Naive B cell (primary cell): ENCODE data around the gene JUND. TPM values are rescaled to one million over a fixed set of nuclear protein-coding genes. Genes with fewer than 3 reads are reported as not detected.
A peak's percentile ranks its signal among the peaks of the same experiment; 100 is the strongest.

Experiments
- ATAC-seq, 2 donors: fragments of 150-1000 bp; cut with Tn5 transposase; 2 replicates each; pipeline ENCODE4 v1.10.0; 2021; ENCODE audit warnings: low read depth in 2 of 2, mild to moderate bottlenecking in 2 of 2, moderate library complexity in 2 of 2
- DNase-seq: peaks from one replicate; pipeline ENCODE4 v3.0.0; 2022
- H3K27ac Mint-ChIP-seq, 6 donors: one replicate each; pipeline ENCODE4 v1.8.0; 2020 to 2022; ENCODE audit warnings: mild to moderate bottlenecking in 6 of 6, mixed read lengths in 6 of 6, moderate library complexity in 5 of 6, inconsistent platforms in 2 of 6
- H3K27me3 Mint-ChIP-seq, 3 donors: one replicate each; pipeline ENCODE4 v1.8.0; 2021 to 2022; ENCODE audit warnings: mixed read lengths in 3 of 3, mild to moderate bottlenecking in 1 of 3
- H3K36me3 Mint-ChIP-seq, 2 donors: one replicate each; pipeline ENCODE4 v1.8.0; 2020 to 2022; ENCODE audit warnings: mixed read lengths in 2 of 2, inconsistent platforms in 1 of 2, mild to moderate bottlenecking in 1 of 2
- H3K4me1 Mint-ChIP-seq, 3 donors: one replicate each; pipeline ENCODE4 v1.8.0; 2020 to 2022; ENCODE audit warnings: mixed read lengths in 3 of 3, inconsistent platforms in 1 of 3, mild to moderate bottlenecking in 1 of 3, moderate library complexity in 1 of 3
- H3K4me3 Mint-ChIP-seq, 8 donors: one replicate each; pipeline ENCODE4 v1.8.0; 2020 to 2022; ENCODE audit warnings: mild to moderate bottlenecking in 8 of 8, mixed read lengths in 8 of 8, moderate library complexity in 8 of 8, inconsistent platforms in 2 of 8
- H3K9me3 Mint-ChIP-seq, 7 donors: one replicate each; pipeline ENCODE4 v1.8.0; 2020 to 2022; ENCODE audit warnings: mixed read lengths in 7 of 7, mild to moderate bottlenecking in 5 of 7, inconsistent platforms in 2 of 7, moderate library complexity in 1 of 7
- polyA plus RNA-seq, 6 donors: library from polyadenylated mRNA; unstranded; fragments of 300-500 nt; fragmentation: Illumina TruSeq; gene quantifications; one replicate each; pipeline ENCODE4 v1.2.3, GENCODE V29; 2021; ENCODE audit warnings: low read depth in 6 of 6

JUND gene
- polyA plus RNA-seq, 6 donors from 2014 or later: 46.5 to 325 (median 154) TPM

DNA sequence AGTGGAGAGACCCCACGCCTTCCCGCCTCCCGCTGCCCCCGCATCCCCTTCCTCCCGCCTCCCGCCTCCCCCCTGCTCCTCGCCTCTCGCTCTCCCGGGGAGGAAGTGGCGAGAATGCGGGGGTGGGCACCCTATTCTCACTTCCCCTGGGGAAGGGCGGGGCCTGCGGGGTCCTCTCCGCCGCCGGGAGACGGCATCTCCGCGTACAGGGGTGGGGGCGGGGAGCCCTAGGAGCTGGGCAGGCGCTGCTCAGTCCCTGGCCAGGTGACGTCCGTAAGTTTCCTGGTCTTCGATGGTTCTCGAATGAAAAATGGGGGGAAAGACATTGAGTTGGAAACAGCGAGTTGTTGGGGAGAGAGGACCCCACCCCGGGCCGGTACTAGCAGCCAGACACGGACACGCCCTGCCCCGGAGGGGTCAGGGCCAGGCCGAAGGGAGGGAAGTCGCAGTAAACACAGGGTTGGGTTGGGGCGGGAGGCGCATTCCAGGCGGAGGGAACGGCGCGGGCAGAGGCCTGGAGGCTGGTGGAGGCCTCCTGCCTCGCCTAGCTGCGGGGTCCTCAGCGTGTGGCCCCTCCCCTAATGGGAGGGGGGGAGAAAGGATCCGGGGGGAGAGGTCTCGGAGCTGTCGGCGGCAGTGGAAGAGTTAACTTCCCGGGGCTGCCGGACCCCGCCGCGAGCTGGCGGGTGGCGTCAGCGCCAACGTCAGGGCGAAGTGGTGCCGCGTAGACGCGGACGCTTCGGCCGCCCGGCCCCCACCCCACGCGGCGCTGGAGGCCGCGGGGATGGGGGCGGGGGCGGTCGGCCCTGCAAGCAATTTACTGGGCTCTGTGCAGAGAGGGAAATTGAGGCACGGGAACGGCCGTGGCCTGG is 10.4 kb upstream of the JUND start:
- Mint-ChIP-seq H3K27me3 (no peaks in the 10 kb centered on the region), H3K9me3 (peaks cover 0 to 5% (median 0%) of the 10 kb centered on the region in 7 donors), H3K36me3 (no peaks in the 10 kb centered on the region), H3K4me1 (peaks cover 43 to 73% (median 58%) of the 10 kb centered on the region in 3 donors), H3K4me3 (peak overlapping the region; percentile 88 to 99 (median 96)), H3K27ac (peak overlapping the region; percentile 93 to 100 (median 98))
- peak; percentile 96 for DNase-seq
- ATAC-seq: peak; percentile 58 to 62

- DNase-seq (no peak), ATAC-seq (peak in 1 of 2 donors; percentile 4)
- Mint-ChIP-seq H3K36me3 (no peaks in the 10 kb centered on the region), H3K4me1 (peaks cover 46 to 77% (median 59%) of the 10 kb centered on the region in 3 donors), H3K4me3 (peak overlapping the region; percentile 88 to 99 (median 96)), H3K9me3 (peaks cover 0 to 3% (median 0%) of the 10 kb centered on the region in 7 donors), H3K27me3 (no peaks in the 10 kb centered on the region), H3K27ac (peak overlapping the region; percentile 93 to 100 (median 98))
Observed at GRCh38 chr19:18291019-18291524, 9.7 kb upstream of the JUND start.

GRCh38 chr19:18290302-18291018 is 9.0 kb upstream of the JUND start:
- Mint-ChIP-seq H3K4me3 (peak overlapping the region; percentile 88 to 99 (median 96)), H3K36me3 (no peaks in the 10 kb centered on the region), H3K9me3 (no peaks in the 10 kb centered on the region), H3K27ac (peak overlapping the region; percentile 93 to 100 (median 98)), H3K27me3 (no peaks in the 10 kb centered on the region), H3K4me1 (peaks cover 45 to 75% (median 57%) of the 10 kb centered on the region in 3 donors)
- DNase-seq: peak; percentile 95
- peak; percentile 56 to 60 for ATAC-seq

DNA sequence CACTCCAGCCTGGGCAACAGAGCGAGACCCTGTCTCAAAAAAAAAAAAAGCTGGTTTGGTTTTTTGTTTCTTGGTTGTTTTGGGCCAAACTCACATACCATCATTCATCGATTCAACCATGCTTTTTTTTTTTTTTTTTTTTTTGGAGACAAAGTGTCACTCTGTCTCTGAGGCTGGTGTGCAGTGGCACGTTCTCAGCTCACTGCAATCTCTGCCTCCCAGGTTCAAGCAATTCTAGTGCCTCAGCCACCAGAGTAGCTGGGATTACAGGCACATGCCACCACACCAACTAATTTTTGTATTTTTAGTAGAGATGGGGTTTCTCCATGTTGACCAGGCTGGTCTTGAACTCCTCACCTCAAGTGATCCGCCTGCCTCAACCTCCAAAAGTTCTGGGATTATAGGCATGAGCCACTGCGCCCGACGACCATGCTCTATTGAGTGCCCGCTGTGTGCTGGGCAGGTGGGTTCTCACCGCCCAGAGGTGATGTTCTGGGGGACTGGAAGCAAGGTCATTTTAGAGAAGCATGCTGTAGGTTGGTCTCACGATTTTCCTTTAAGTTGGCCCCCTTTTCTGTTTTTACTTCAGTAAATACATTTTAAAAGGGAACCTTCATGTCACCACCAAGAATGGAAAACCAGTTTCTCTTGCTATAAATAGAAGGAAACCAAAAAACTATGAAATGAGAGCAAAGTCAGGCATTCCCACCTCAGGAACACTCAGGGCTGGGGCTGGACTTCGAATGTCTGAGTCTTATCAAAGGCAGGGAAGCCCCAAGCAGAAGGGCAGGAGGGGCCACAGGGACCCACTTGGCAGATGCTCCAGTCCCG is 8.3 kb upstream of the JUND start:
- peak overlapping the region in 7 of 8 donors; percentile 5 to 97 (median 90) for H3K4me3 Mint-ChIP-seq
- DNase-seq (peak; percentile 18), ATAC-seq (no peak)
- H3K27ac Mint-ChIP-seq: peak overlapping the region; percentile 93 to 100 (median 98)
- H3K9me3 Mint-ChIP-seq: no peaks in the 10 kb centered on the region
- no peaks in the 10 kb centered on the region for H3K36me3 Mint-ChIP-seq
- H3K4me1 Mint-ChIP-seq: peaks cover 46 to 77% (median 59%) of the 10 kb centered on the region in 3 donors
- H3K27me3 Mint-ChIP-seq: no peaks in the 10 kb centered on the region

DNA sequence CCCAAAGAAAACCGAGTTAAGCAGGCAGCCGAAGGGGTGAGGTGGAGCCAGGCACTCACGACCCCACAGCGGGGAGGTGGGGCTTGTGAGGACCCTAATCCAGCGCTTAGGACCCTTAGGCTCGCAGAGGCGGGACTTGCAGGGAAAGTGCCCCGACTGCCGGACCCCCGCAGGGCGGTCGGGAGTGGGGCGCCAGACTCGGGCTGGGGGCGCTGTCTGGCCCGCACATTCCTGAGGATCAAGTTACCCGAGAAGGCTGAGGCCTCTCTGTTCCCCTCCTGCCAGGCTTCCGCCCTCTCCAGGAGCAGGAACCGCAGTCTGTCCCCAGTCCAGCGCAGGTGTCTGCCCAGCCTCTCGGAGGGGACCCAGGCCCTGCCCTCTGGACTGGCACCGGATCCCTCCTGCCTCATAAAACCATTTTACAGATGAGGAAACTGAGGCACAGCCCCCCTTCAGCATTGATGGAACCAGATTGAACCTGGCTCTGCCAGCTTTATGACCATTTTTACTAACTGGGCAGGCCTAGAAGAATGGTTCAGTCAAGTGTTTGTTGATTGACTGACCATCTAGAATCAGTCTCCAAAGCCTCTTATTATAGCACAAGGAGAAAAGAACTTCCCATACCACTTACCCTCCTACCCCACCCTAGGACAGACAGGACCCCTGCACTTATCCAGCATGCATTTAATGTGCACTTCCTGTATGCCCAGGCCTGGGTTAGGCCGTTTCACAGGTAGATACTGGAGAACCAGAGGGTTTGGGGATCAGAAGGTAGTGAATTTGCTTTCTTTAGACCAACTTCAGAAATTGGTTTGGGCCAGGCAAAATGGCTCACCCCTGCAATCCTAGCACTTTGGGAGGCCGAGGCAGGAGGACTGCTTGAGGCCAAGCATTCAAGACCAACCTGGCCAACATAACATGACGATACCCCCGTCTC is 6.7 kb upstream of the JUND start:
- Mint-ChIP-seq H3K27ac (peak overlapping the region in 3 of 6 donors; percentile 21 to 95 (median 72)), H3K9me3 (no peaks in the 10 kb centered on the region), H3K4me3 (peak overlapping the region in 3 of 8 donors; percentile 44 to 65 (median 46)), H3K27me3 (no peaks in the 10 kb centered on the region), H3K36me3 (no peaks in the 10 kb centered on the region), H3K4me1 (peaks cover 40 to 69% (median 49%) of the 10 kb centered on the region in 3 donors)
- ATAC-seq (no peak), DNase-seq (no peak)

GRCh38 chr19:18286973-18287635 is 5.7 kb upstream of the JUND start:
- Mint-ChIP-seq H3K4me3 (peak overlapping the region in 4 of 8 donors; percentile 24 to 77 (median 37)), H3K4me1 (peaks cover 45 to 75% (median 52%) of the 10 kb centered on the region in 3 donors)

GRCh38 chr19:18284712-18285360 is 3.4 kb upstream of the JUND start:
- Mint-ChIP-seq H3K4me3 (peak overlapping the region in 1 of 8 donors; percentile 75), H3K27me3 (peaks cover 0 to under 1% (median under 1%) of the 10 kb centered on the region in 3 donors), H3K9me3 (peaks cover 0 to 2% (median 0%) of the 10 kb centered on the region in 7 donors), H3K36me3 (peaks cover 2 to 4% of the 10 kb centered on the region in 2 donors), H3K4me1 (peaks cover 38 to 60% (median 42%) of the 10 kb centered on the region in 3 donors), H3K27ac (peak overlapping the region in 5 of 6 donors; percentile 44 to 96 (median 79))
- peak; percentile 14 for DNase-seq
- no peak for ATAC-seq

More at GRCh38 chr19:18286973-18287635, 5.7 kb upstream of the JUND start:
- H3K9me3 Mint-ChIP-seq: peaks cover 0 to 2% (median 0%) of the 10 kb centered on the region in 7 donors
- ATAC-seq: no peak
- H3K27me3 Mint-ChIP-seq: no peaks in the 10 kb centered on the region
- H3K36me3 Mint-ChIP-seq: no peaks in the 10 kb centered on the region
- peak overlapping the region in 4 of 6 donors; percentile 47 to 90 (median 81) for H3K27ac Mint-ChIP-seq
- no peak for DNase-seq

GRCh38 chr19:18283338-18283737 is 1.9 kb upstream of the JUND start:
- H3K4me1 Mint-ChIP-seq: peaks cover 45 to 59% (median 54%) of the 10 kb centered on the region in 3 donors
- DNase-seq (no peak), ATAC-seq (no peak)
- H3K27ac Mint-ChIP-seq: peak overlapping the region in 5 of 6 donors; percentile 76 to 100 (median 97)
- H3K36me3 Mint-ChIP-seq: peaks cover 9 to 18% of the 10 kb centered on the region in 2 donors
- peaks cover 0 to 2% (median 0%) of the 10 kb centered on the region in 7 donors for H3K9me3 Mint-ChIP-seq
- peak overlapping the region; percentile 9 to 99 (median 86) for H3K4me3 Mint-ChIP-seq
- peaks cover 0 to 7% (median 6%) of the 10 kb centered on the region in 3 donors for H3K27me3 Mint-ChIP-seq

GRCh38 chr19:18282788-18283141 is 1.3 kb upstream of the JUND start:
- DNase-seq: no peak
- peak overlapping the region; percentile 84 to 99 (median 93) for H3K4me3 Mint-ChIP-seq
- peaks cover 9 to 18% of the 10 kb centered on the region in 2 donors for H3K36me3 Mint-ChIP-seq
- no peak for ATAC-seq
- H3K9me3 Mint-ChIP-seq: peaks cover 0 to 2% (median 0%) of the 10 kb centered on the region in 7 donors
- H3K27ac Mint-ChIP-seq: peak overlapping the region; percentile 97 to 100 (median 99)
- H3K27me3 Mint-ChIP-seq: peaks cover 0 to 7% (median 6%) of the 10 kb centered on the region in 3 donors
- peaks cover 51 to 60% (median 58%) of the 10 kb centered on the region in 3 donors for H3K4me1 Mint-ChIP-seq

- Mint-ChIP-seq H3K36me3 (peaks cover 9 to 18% of the 10 kb centered on the region in 2 donors), H3K4me3 (peak overlapping the region; percentile 84 to 99 (median 93)), H3K4me1 (peaks cover 56 to 63% (median 58%) of the 10 kb centered on the region in 3 donors), H3K27me3 (peaks cover 0 to 7% (median 6%) of the 10 kb centered on the region in 3 donors), H3K27ac (peak overlapping the region; percentile 97 to 100 (median 99)), H3K9me3 (peaks cover 0 to 2% (median 0%) of the 10 kb centered on the region in 7 donors)
- no peak for ATAC-seq
- no peak for DNase-seq
Observed at GRCh38 chr19:18282021-18282787, 782 bp upstream of the JUND start.
